ENCODE measurements around the gene ECM1.

Gene ECM1

DNA sequence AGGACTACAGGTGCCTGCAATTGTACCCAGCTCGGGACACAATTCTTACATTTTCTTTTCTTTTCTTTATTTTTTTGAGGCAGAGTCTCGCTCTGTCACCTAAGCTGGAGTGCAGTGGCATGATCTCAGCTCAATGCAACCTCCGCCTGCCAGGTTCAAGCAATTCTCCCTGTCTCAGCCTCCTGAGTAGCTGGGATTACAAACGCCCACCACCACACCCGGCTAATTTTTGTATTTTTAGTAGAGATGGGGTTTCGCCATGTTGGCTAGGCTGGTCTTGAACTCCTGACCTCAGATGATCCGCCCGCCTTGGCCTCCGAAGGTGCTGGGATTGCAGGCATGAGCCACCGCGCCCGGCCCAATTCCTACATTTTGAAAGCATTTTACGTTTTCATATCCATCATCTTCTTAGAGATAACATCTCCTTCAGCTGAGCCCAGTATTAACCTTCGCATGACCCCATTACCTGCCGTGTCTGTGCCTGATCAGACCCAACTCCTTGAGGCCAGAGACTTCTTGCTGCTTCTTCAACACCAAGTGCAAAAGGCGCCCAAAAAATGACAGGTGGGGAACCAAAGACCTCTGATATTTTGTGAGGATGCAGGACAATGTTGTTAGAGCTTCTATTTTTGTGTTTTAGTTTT, 38.5 kb downstream of the ECM1 start:
- DNase-seq: no peak

DNA sequence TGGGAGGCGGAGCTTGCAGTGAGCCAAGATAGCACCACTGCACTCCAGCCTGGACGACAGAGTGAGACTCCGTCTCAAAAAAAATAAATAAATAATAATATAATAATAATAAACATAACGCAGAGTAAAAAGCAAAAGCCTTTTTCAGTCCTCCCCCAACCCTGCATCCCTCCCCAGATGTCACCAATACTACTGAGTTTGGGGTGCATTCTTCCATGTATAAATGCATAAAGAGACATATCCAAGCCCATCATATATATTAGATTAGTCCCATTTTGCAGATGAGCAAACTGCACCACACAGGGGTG, 40.4 kb downstream of the ECM1 start:
- no peak for DNase-seq

GRCh38 chr1:150548632-150549495, 41.0 kb downstream of the ECM1 start, which contains the start of gene ADAMTSL4:
ADAMTSL4 (plus strand) TSS chr1:150549408; CDS start chr1:150552289, 2,881 bp downstream.
- DNase-seq: no peak

GRCh38 chr1:150549496-150550221, 41.8 kb downstream of the ECM1 start:
- DNase-seq: no peak

DNA sequence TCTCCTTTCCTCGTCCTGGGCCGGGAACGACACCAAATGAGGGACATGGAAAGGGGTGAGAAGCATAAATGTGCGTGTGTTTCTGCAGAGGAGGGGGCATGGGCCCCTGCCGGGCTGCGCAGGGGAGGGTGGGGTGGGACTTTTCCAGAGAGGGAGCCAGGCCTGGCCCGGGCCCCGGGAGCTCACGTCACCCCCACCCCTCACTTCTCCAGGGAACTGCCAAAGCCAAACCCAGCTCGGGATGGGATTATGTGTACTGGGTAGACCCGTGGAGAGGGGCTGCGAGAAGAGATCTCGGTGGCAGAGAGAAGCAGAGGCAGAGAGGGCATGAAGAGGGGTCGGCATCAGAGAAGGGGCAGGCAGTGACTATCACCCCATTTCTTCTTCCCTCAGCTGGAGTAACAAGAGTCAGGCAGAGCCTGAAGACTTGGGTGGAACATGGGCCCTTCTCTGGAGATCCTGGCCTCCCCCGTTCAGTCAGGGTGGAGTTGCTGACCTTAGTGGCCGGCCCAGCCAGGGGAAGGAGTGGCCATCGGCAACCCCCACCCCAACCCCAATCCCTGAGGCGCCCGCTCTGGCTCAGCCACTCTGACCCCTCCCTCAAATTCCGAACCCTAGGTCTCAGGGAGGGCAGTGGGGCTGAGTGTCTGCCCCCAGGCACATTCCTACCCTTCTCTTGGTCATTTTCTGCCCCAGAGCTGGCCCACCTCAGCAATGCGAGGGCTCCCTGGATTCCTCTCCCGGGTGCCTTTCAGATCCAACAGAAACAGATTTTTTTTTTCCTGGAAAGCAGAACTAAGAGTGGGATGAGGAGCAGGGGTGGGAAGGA, 42.5 kb downstream of the ECM1 start:
- DNase-seq: no peak

- DNase-seq: no peak
Measured at GRCh38 chr1:150551051-150551783, 43.3 kb downstream of the ECM1 start.

DNA sequence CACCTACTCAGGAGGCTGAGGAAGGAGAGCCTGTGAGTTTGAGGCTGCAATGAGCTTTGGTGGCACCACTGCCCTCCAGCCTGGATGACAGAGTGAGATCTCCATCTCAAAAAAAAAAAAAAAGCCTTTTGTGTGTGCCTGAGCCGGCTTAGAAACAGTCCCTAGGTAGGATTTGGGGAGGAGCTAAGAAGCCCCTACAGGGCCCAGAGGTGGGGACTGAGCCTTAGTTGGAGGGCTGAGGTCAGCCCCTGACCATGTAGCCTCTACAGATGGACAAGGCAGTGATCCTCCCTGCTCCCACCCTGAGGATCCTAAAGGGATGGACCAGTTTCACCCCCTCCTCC, 43.8 kb downstream of the ECM1 start:
- DNase-seq: no peak

DNA sequence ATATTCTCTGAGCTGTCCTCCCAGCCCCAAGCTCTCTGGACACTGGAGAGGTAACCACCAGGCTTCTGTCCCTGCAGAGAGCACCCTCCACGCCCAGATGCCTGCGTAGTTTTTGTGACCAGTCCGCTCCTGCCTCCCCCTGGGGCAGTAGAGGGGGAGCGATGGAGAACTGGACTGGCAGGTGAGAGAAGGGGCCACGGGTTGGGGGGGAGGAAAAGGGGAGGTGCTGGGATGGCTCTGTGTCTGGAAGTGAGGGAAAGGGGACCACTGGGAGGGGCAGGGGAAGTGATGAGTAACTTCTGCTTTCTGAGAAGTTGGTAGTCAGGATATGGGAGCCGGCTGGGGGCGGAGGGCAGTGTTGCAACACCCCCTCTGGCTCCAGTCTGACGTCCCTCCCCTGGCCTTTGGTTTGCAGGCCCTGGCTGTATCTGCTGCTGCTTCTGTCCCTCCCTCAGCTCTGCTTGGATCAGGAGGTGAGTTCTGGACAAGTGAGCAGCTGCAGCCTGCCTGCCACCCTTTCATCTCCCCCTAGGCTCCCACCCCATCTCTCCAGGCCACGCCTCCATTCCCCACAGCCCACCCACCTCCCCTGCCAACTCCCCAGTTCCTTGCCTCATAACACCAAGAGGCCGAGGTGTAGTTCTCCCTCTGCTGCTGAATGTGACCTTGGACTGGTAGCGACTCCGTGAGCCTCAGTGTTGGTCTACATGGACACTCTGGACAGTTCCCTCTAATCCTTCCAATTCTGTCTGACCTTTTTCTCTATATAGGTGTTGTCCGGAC, 44.4 kb downstream of the ECM1 start:
- DNase-seq: no peak

- no peak for DNase-seq
Measured at GRCh38 chr1:150552911-150553289, 45.0 kb downstream of the ECM1 start.

DNA sequence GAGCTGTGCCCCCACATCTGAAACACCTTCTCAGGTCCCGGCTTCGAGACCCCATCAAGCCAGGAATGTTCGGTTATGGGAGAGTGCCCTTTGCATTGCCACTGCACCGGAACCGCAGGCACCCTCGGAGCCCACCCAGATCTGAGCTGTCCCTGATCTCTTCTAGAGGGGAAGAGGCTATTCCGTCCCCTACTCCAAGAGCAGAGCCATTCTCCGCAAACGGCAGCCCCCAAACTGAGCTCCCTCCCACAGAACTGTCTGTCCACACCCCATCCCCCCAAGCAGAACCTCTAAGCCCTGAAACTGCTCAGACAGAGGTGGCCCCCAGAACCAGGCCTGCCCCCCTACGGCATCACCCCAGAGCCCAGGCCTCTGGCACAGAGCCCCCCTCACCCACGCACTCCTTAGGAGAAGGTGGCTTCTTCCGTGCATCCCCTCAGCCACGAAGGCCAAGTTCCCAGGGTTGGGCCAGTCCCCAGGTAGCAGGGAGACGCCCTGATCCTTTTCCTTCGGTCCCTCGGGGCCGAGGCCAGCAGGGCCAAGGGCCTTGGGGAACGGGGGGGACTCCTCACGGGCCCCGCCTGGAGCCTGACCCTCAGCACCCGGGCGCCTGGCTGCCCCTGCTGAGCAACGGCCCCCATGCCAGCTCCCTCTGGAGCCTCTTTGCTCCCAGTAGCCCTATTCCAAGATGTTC, 45.6 kb downstream of the ECM1 start:
- no peak for DNase-seq

- DNase-seq: no peak
Measured at GRCh38 chr1:150554086-150554452, 46.2 kb downstream of the ECM1 start.

GRCh38 chr1:150555198-150555970, 47.5 kb downstream of the ECM1 start:
- no peak for DNase-seq

- DNase-seq: no peak
Measured at GRCh38 chr1:150555971-150556865, 48.3 kb downstream of the ECM1 start.

GRCh38 chr1:150557065-150557600, 49.2 kb downstream of the ECM1 start:
- no peak for DNase-seq

- DNase-seq: no peak
Measured at GRCh38 chr1:150557813-150558212, 49.9 kb downstream of the ECM1 start.

- DNase-seq: no peak
Measured at GRCh38 chr1:150558303-150558704, 50.4 kb downstream of the ECM1 start.

- DNase-seq: no peak
Measured at GRCh38 chr1:150558761-150559655, 51.1 kb downstream of the ECM1 start.

GRCh38 chr1:150559656-150560010, 51.7 kb downstream of the ECM1 start:
- DNase-seq: no peak

All from NCI-H446 (cell line).